K562 (cell line): ENCODE measurements around the gene CTIF. TPM values are rescaled to one million over a fixed set of nuclear protein-coding genes. Genes with fewer than 3 reads are reported as not detected.

Experiments
- ARNT ChIP-seq, 2 experiments: fragments of 450-650 bp; IDR thresholded peaks; 2 replicates each; pipeline ENCODE4 v1.6.1; 2016; ENCODE audit warnings: mild to moderate bottlenecking in 1 of 2
- FOXJ2 ChIP-seq: fragments of 200-800 bp; sonication (Bioruptor generic); IDR thresholded peaks from 2 replicates; pipeline ENCODE4 v1.6.1; 2016; ENCODE audit warnings: missing genetic modification characterization, missing compliant biosample characterization
- GATAD2B ChIP-seq: fragments of 450-650 bp; IDR thresholded peaks from 2 replicates; pipeline ENCODE4 v1.6.1; 2017; ENCODE audit warnings: mild to moderate bottlenecking, borderline replicate concordance
- ZNF512 ChIP-seq: IDR thresholded peaks from 2 replicates; pipeline ENCODE4 v1.6.1; 2016; ENCODE audit warnings: missing genetic modification characterization, missing compliant biosample characterization
- ZNF740 ChIP-seq, 3 experiments: fragments of 200-800 bp in 1 of 3; sonication (Bioruptor generic) in 1 of 3; sonication (generic) in 1 of 3; formaldehyde crosslinking in 1 of 3; IDR thresholded peaks; 2 replicates each; pipeline versions ENCODE4 v1.6.1 to v1.8.0; 2016 to 2022; ENCODE audit warnings: mild to moderate bottlenecking in 2 of 3, missing compliant biosample characterization in 2 of 3, missing genetic modification characterization in 2 of 3, missing genetic modification reagents in 1 of 3
- polyA plus RNA-seq, 8 experiments: library from polyadenylated mRNA; depleted of rRNA in 4 of 8; stranded (reverse) in 5 of 8; unstranded in 3 of 8; fragments of >200 nt; fragmentation: Nextera tagmentation in 2 of 8; fragmentation: Illumina TruSeq in 1 of 8; extraction: Ambion mirVana in 2 of 8; extraction: Trizol in 1 of 8; gene quantifications; 2 replicates each; pipeline versions ENCODE4 v1.2.1 to v1.2.3, GENCODE V29; 2011 to 2014; ENCODE audit warnings: inconsistent platforms in 1 of 8, missing spikeins in 1 of 8
- total RNA-seq, 7 experiments: library from RNA; depleted of rRNA in 6 of 7; stranded (reverse); fragments of >200 nt in 6 of 7; fragmentation: Illumina TruSeq in 2 of 7; extraction: Trizol in 2 of 7; gene quantifications; 2 replicates each; pipeline versions ENCODE4 v1.2.1 to v1.2.3, GENCODE V29; 2011 to 2021; ENCODE audit warnings: low replicate concordance in 1 of 7
- TF ChIP-seq, protein P1 (sequence below): fragments of 250-450 bp; sonication (Bioruptor Pico); IDR thresholded peaks from 2 replicates; pipeline ENCODE4 v1.4.0; 2020

Gene CTIF
- total and polyA plus RNA-seq, 9 of the 15 experiments (the other 6 are each of a cell fraction or from before 2014, with no cell fraction given) = 0.17 to 11.5 (median 2.2) TPM

GRCh38 chr18:48669991-48670750, 131.3 kb downstream of the CTIF start (continued):
- TF ChIP-seq, protein P1, sequence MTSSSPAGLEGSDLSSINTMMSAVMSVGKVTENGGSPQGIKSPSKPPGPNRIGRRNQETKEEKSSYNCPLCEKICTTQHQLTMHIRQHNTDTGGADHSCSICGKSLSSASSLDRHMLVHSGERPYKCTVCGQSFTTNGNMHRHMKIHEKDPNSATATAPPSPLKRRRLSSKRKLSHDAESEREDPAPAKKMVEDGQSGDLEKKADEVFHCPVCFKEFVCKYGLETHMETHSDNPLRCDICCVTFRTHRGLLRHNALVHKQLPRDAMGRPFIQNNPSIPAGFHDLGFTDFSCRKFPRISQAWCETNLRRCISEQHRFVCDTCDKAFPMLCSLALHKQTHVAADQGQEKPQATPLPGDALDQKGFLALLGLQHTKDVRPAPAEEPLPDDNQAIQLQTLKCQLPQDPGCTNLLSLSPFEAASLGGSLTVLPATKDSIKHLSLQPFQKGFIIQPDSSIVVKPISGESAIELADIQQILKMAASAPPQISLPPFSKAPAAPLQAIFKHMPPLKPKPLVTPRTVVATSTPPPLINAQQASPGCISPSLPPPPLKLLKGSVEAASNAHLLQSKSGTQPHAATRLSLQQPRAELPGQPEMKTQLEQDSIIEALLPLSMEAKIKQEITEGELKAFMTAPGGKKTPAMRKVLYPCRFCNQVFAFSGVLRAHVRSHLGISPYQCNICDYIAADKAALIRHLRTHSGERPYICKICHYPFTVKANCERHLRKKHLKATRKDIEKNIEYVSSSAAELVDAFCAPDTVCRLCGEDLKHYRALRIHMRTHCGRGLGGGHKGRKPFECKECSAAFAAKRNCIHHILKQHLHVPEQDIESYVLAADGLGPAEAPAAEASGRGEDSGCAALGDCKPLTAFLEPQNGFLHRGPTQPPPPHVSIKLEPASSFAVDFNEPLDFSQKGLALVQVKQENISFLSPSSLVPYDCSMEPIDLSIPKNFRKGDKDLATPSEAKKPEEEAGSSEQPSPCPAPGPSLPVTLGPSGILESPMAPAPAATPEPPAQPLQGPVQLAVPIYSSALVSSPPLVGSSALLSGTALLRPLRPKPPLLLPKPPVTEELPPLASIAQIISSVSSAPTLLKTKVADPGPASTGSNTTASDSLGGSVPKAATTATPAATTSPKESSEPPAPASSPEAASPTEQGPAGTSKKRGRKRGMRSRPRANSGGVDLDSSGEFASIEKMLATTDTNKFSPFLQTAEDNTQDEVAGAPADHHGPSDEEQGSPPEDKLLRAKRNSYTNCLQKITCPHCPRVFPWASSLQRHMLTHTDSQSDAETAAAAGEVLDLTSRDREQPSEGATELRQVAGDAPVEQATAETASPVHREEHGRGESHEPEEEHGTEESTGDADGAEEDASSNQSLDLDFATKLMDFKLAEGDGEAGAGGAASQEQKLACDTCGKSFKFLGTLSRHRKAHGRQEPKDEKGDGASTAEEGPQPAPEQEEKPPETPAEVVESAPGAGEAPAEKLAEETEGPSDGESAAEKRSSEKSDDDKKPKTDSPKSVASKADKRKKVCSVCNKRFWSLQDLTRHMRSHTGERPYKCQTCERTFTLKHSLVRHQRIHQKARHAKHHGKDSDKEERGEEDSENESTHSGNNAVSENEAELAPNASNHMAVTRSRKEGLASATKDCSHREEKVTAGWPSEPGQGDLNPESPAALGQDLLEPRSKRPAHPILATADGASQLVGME (CRISPR knock-in tag) = no peak
- TF ChIP-seq ZNF740 (CRISPR knock-in tag; IDR thresholded peaks at IDR 0.05) (no peak), ZNF740 (tag; IDR thresholded peaks at IDR 0.05) (no peak), FOXJ2 (tag) (no peak), ZNF512 (no peak), ARNT (IDR thresholded peaks at IDR 0.05) (no peak), GATAD2B (no peak)
